HFF-Myc (cell line): Measurements from ENCODE around the gene TTC28.
"Not testable (repeated sequence)": the region's sequence is repeated elsewhere in the genome, so short reads cannot be mapped to it uniquely, and the experiment has no call there.

ENCODE experiments used
- DNase-seq: peaks from one replicate; pipeline ENCODE4 v3.0.0-alpha.2; 2011; ENCODE audit warnings: low read depth; ENCODE audit errors: extremely low read depth
- H3K4me3 ChIP-seq: replicated peaks from 2 replicates; pipeline ENCODE4 v1.5.1; 2011; ENCODE audit warnings: low read depth, mild to moderate bottlenecking, control low read depth, low read length
- TF ChIP-seq, protein P1 (sequence below): IDR thresholded peaks from 2 replicates; pipeline ENCODE4 v1.5.1; 2012; ENCODE audit warnings: mild to moderate bottlenecking, low read depth, low read length, control low read depth; ENCODE audit errors: missing control alignments

TTC28 gene

DNA sequence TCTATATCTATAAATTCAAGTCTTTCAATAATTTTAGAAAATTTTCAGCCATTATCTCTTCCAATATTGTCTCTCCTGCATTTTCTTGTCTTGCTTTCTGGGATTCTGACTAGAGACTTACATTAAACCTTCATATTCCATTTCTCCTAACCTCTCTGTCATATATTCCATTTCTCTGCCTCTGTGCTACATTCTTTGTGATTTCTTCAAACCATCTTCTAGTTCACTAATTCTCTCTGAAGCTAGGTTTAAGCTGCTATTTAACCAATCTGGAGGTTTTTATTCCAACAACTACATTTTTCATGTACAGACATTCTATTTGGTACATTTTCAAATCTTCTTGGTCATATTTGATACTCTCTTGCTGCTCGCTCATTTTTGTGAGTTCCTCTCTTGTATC, 122.5 kb downstream of the TTC28 start:
- no peak for DNase-seq
- TF ChIP-seq, protein P1, sequence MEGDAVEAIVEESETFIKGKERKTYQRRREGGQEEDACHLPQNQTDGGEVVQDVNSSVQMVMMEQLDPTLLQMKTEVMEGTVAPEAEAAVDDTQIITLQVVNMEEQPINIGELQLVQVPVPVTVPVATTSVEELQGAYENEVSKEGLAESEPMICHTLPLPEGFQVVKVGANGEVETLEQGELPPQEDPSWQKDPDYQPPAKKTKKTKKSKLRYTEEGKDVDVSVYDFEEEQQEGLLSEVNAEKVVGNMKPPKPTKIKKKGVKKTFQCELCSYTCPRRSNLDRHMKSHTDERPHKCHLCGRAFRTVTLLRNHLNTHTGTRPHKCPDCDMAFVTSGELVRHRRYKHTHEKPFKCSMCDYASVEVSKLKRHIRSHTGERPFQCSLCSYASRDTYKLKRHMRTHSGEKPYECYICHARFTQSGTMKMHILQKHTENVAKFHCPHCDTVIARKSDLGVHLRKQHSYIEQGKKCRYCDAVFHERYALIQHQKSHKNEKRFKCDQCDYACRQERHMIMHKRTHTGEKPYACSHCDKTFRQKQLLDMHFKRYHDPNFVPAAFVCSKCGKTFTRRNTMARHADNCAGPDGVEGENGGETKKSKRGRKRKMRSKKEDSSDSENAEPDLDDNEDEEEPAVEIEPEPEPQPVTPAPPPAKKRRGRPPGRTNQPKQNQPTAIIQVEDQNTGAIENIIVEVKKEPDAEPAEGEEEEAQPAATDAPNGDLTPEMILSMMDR: no peak
- no peak overlapping the region for H3K4me3 ChIP-seq

- not testable (repeated sequence) for DNase-seq, H3K4me3 ChIP-seq
Measured at GRCh38 chr22:28553108-28553866, 126.4 kb downstream of the TTC28 start.

GRCh38 chr22:28548406-28548805, 131.2 kb downstream of the TTC28 start:
- DNase-seq: no peak
- TF ChIP-seq, protein P1: no peak

GRCh38 chr22:28547132-28547842, 132.4 kb downstream of the TTC28 start:
- TF ChIP-seq, protein P1: no peak
- no peak overlapping the region for H3K4me3 ChIP-seq
- DNase-seq: no peak

More at GRCh38 chr22:28548406-28548805, 131.2 kb downstream of the TTC28 start:
- H3K4me3 ChIP-seq: no peak overlapping the region

- TF ChIP-seq, protein P1: no peak
- no peak for DNase-seq
- no peak overlapping the region for H3K4me3 ChIP-seq
Measured at GRCh38 chr22:28544431-28544868, 135.2 kb downstream of the TTC28 start.

- DNase-seq: no peak
- TF ChIP-seq, protein P1: no peak
- no peak overlapping the region for H3K4me3 ChIP-seq
Measured at GRCh38 chr22:28542980-28543621, 136.5 kb downstream of the TTC28 start.

GRCh38 chr22:28541137-28541536, 138.5 kb downstream of the TTC28 start:
- TF ChIP-seq, protein P1: no peak
- no peak overlapping the region for H3K4me3 ChIP-seq
- DNase-seq: no peak
